ENCODE measurements around the gene QRFPR. TPM values are rescaled to one million over a fixed set of nuclear protein-coding genes. Genes with fewer than 3 reads are reported as not detected.

The QRFPR gene
- total and polyA plus RNA-seq, 10 of the 15 experiments (the other 5 are each of a cell fraction or from before 2014, with no cell fraction given): not detected

- ChIA-PET POLR2A (no interaction called here), RAD21 (ENCODE audit: unreplicated experiment) (no interaction called here), SMC1A (ENCODE audit: uncharacterized antibody, unreplicated experiment) (no interaction called here), CTCF (no interaction called here)
- no peak for TF ChIP-seq FOXM1 (IDR thresholded peaks at IDR 0.05; ENCODE audit: low read depth, low read length)
- no peak for TF ChIP-seq RAD51 (IDR thresholded peaks at IDR 0.05)
- no peak for TF ChIP-seq POLR2AphosphoS5 (IDR thresholded peaks at IDR 0.05; ENCODE audit: low read length)
- no peak for TF ChIP-seq ETV6 (conservative IDR thresholded peaks at IDR 0.05 in 1 of 2, IDR thresholded peaks at IDR 0.05 in 1 of 2; ENCODE audit: borderline replicate concordance in 1 of 2, low read depth in 1 of 2)
- no peak for TF ChIP-seq SKIL (IDR thresholded peaks at IDR 0.05; ENCODE audit: low read depth, poor library complexity, severe bottlenecking)
- no peak for TF ChIP-seq SMAD1 (IDR thresholded peaks at IDR 0.05; ENCODE audit: low read depth, partially characterized antibody)
- TF ChIP-seq JUND (IDR thresholded peaks at IDR 0.05; ENCODE audit: low read depth, low read length): no peak
- no peak for TF ChIP-seq CEBPZ (IDR thresholded peaks at IDR 0.05; ENCODE audit: low read depth, low read length)
- TF ChIP-seq ZBTB4 (CRISPR knock-in tag; IDR thresholded peaks at IDR 0.05): no peak
- TF ChIP-seq RFX5 (IDR thresholded peaks at IDR 0.05; ENCODE audit: low read depth, low read length): no peak
- TF ChIP-seq SRF (IDR thresholded peaks at IDR 0.05; ENCODE audit: low read depth in 2 of 2, low read length in 2 of 2): no peak
- no peak for TF ChIP-seq NRF1 (conservative IDR thresholded peaks at IDR 0.05; ENCODE audit: low read depth, low read length)
- TF ChIP-seq SREBF2 (IDR thresholded peaks at IDR 0.05; ENCODE audit: low read length): no peak
- TF ChIP-seq NFYB (IDR thresholded peaks at IDR 0.05; ENCODE audit: insufficient read depth, low read depth, low read length): no peak
- FAIRE-seq: no peak
- no peaks in the 10 kb centered on the region for H3K4me1 ChIP-seq (ENCODE audit: control insufficient read depth, insufficient read depth, low read length)
- no peak overlapping the region for H3K9ac ChIP-seq (ENCODE audit: control insufficient read depth, insufficient read depth, low read length)
- H2AFZ ChIP-seq (ENCODE audit: control insufficient read depth, low read depth, low read length): no peak overlapping the region
- no peak overlapping the region for H3K4me2 ChIP-seq (ENCODE audit: control insufficient read depth, insufficient read depth)
- H3K4me3 ChIP-seq: no peak overlapping the region
- WGBS (ENCODE audit: insufficient coverage, insufficient replicate concordance, low lambda C conversion rate, missing lambda C conversion rate): 0% methylated on average over 1 of the region's 1 CpG
- no TSS peak for BruUV-seq (replicated peaks)
- H3K27ac ChIP-seq (ENCODE audit: control insufficient read depth, insufficient read depth): no peak overlapping the region
- no peaks in the 10 kb centered on the region for H3K9me3 ChIP-seq (replicated peaks; ENCODE audit: control insufficient read depth, insufficient read depth, low read length)
- no peak for ATAC-seq
- peaks cover 3 to 8% of the 10 kb centered on the region in 2 experiments for H3K27me3 ChIP-seq (replicated peaks in 1 of 2; ENCODE audit: control insufficient read depth in 2 of 2, insufficient read depth in 2 of 2, low read length in 1 of 2)
- no peaks in the 10 kb centered on the region for H3K79me2 ChIP-seq (ENCODE audit: control insufficient read depth, insufficient read depth, low read length)
- no peaks in the 10 kb centered on the region for H3K36me3 ChIP-seq (ENCODE audit: control insufficient read depth in 2 of 2, insufficient read depth in 2 of 2, low read length in 1 of 2)
- in situ Hi-C loops (cut with MboI): loop anchor here (10.0 kb wide), 1 partner anchor 279 kb away; no protein-coding TSS in a partner anchor
- no peak for DNase-seq (ENCODE audit: low read depth, low spot score)
- intact Hi-C loops (cut with micrococcal nuclease; ENCODE audit: unreplicated experiment): no loop called here
- no peaks in the 10 kb centered on the region for H4K20me1 ChIP-seq (ENCODE audit: control insufficient read depth, insufficient read depth)
These were observed 4.7 kb downstream of the QRFPR start for GRCh38 chr4:121376097-121376496.

Measured in GM12878 (cell line).